Naive thymus-derived CD4-positive, alpha-beta T cell (primary cell): ENCODE data around the gene EME1. TPM values are rescaled to one million over a fixed set of nuclear protein-coding genes. Genes with fewer than 3 reads are reported as not detected.

ENCODE experiments used
- ATAC-seq: fragments of 150-1000 bp; cut with Tn5 transposase; 2 replicates; pipeline ENCODE4 v1.10.0; 2021; ENCODE audit warnings: mild to moderate bottlenecking, moderate library complexity
- CTCF ChIA-PET: fragments of 350-600 bp; sonication (Branson Sonifier 250); formaldehyde crosslinking; loops from one replicate; lab custom pipeline; 2021; ENCODE audit warnings: antibody characterized with exemption; lab: Charles Lee
- POLR2A ChIA-PET: fragments of 350-600 bp; sonication (Branson Sonifier 250); formaldehyde crosslinking; loops from one replicate; lab custom pipeline; 2021; ENCODE audit warnings: antibody characterized with exemption, inconsistent platforms; lab: Charles Lee
- DNase-seq, 9 donors: peaks; one replicate each; pipeline versions ENCODE4 v3.0.0 to v3.0.0-alpha.2; 2020 to 2022; ENCODE audit warnings: mixed read lengths in 1 of 9
- H3K27ac ChIP-seq: one replicate; pipeline ENCODE4 v1.7.0; 2013; ENCODE audit warnings: mild to moderate bottlenecking, low read depth, low read length, moderate library complexity
- H3K27me3 ChIP-seq, 2 donors: one replicate each; pipeline ENCODE4 v1.7.0; 2013; ENCODE audit warnings: low read length in 2 of 2, mild to moderate bottlenecking in 2 of 2, moderate library complexity in 2 of 2; ENCODE audit not compliant: control insufficient read depth in 2 of 2, insufficient read depth in 2 of 2
- H3K36me3 ChIP-seq, 3 experiments: 1 replicate in 2 of 3; 2 replicates in 1 of 3; pipeline ENCODE4 v1.7.0; 2013; ENCODE audit warnings: low read length in 3 of 3, mild to moderate bottlenecking in 3 of 3, moderate library complexity in 1 of 3; ENCODE audit not compliant: insufficient read depth in 3 of 3, control insufficient read depth in 2 of 3
- H3K4me1 ChIP-seq, 2 donors: one replicate each; pipeline ENCODE4 v1.7.0; 2013; ENCODE audit warnings: low read length in 2 of 2, mild to moderate bottlenecking in 2 of 2, moderate library complexity in 1 of 2; ENCODE audit not compliant: control insufficient read depth in 2 of 2, insufficient read depth in 2 of 2
- H3K4me3 ChIP-seq: 2 replicates; pipeline ENCODE4 v1.7.0; 2013; ENCODE audit warnings: mild to moderate bottlenecking, low read length
- H3K9me3 ChIP-seq, 3 experiments: 1 replicate in 2 of 3; 2 replicates in 1 of 3; pipeline ENCODE4 v1.7.0; 2013; ENCODE audit warnings: low read length in 3 of 3; ENCODE audit not compliant: control insufficient read depth in 2 of 3
- H3K27ac Mint-ChIP-seq, 9 donors: one replicate each; pipeline ENCODE4 v1.8.0; 2020 to 2022; ENCODE audit warnings: mixed read lengths in 9 of 9, mild to moderate bottlenecking in 8 of 9, moderate library complexity in 5 of 9, inconsistent platforms in 2 of 9
- H3K27me3 Mint-ChIP-seq, 5 donors: one replicate each; pipeline ENCODE4 v1.8.0; 2021 to 2022; ENCODE audit warnings: mixed read lengths in 5 of 5, mild to moderate bottlenecking in 1 of 5
- H3K36me3 Mint-ChIP-seq, 5 donors: one replicate each; pipeline ENCODE4 v1.8.0; 2020 to 2022; ENCODE audit warnings: mixed read lengths in 5 of 5, mild to moderate bottlenecking in 3 of 5, inconsistent platforms in 1 of 5
- H3K4me1 Mint-ChIP-seq, 7 donors: one replicate each; pipeline ENCODE4 v1.8.0; 2020 to 2022; ENCODE audit warnings: mixed read lengths in 7 of 7, mild to moderate bottlenecking in 3 of 7, inconsistent platforms in 1 of 7
- H3K4me3 Mint-ChIP-seq, 10 donors: one replicate each; pipeline ENCODE4 v1.8.0; 2020 to 2022; ENCODE audit warnings: mild to moderate bottlenecking in 10 of 10, mixed read lengths in 10 of 10, moderate library complexity in 6 of 10, inconsistent platforms in 2 of 10
- H3K9me3 Mint-ChIP-seq, 11 donors: one replicate each; pipeline ENCODE4 v1.8.0; 2020 to 2022; ENCODE audit warnings: mixed read lengths in 11 of 11, mild to moderate bottlenecking in 4 of 11, inconsistent platforms in 1 of 11, moderate library complexity in 1 of 11
- intact Hi-C, 2 donors: fragments of 100-400 bp; cut with micrococcal nuclease; formaldehyde crosslinking; loops; one replicate each; pipeline ENCODE4 v1.15.1; 2023
- polyA plus RNA-seq, 2 donors: library from polyadenylated mRNA; unstranded; fragments of 300-500 nt; fragmentation: Illumina TruSeq; gene quantifications; one replicate each; pipeline ENCODE4 v1.2.3, GENCODE V29; 2021
- total RNA-seq, 6 experiments: library from RNA in 5 of 6; stranded (reverse) in 5 of 6; gene quantifications; 1 replicate in 5 of 6; 2 replicates in 1 of 6; pipeline ENCODE4 v1.2.3 and lab custom pipeline; 2021 to 2026

The EME1 gene
- total and polyA plus RNA-seq, 7 experiments from 2014 or later, result 0.61 to 17.5 (median 2.2) TPM; not detected in 2

DNA sequence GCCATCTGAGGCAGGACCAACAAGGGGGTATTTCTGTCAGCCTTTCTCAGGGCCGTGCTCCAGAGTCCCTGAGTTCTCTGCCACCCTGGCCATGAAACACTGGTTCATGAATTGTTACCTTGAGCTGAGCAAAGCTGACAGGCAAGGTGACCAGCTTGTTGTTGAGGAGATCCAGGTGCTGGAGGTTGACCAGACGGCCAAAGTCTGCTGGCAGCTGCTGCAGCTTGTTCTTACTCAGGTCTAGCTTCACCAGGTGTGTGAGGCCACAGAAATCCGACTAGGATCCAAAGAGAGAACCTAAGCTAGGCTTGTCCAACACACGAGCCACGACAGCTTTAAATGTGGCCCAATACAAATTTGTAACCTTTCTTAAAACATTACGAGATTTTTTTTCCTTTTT lies 19.6 kb downstream of the EME1 start:
- H3K9me3 Mint-ChIP-seq, result no peaks in the 10 kb centered on the region
- Histone ChIP-seq H3K4me1 (peaks cover 12 to 18% of the 10 kb centered on the region in 2 donors), H3K36me3 (peaks cover 12 to 81% (median 23%) of the 10 kb centered on the region in 3 experiments), H3K4me3 (no peak overlapping the region), H3K27ac (no peak overlapping the region), H3K9me3 (no peaks in the 10 kb centered on the region), H3K27me3 (no peaks in the 10 kb centered on the region)
- CTCF ChIA-PET, result interaction anchor here (1.5 kb wide), 1 partner anchor 30 kb away, joined by 6 read pairs; no protein-coding TSS in a partner anchor
- peaks cover 17 to 51% (median 25%) of the 10 kb centered on the region in 5 donors for H3K36me3 Mint-ChIP-seq
- POLR2A ChIA-PET, result interaction anchor here (1.1 kb wide), 1 partner anchor 19 kb away, joined by 3 read pairs; no protein-coding TSS in a partner anchor
- H3K27ac Mint-ChIP-seq, result no peak overlapping the region
- intact Hi-C loops, result loop anchor here in 1 of 2 donors (10.0 kb wide), 1 partner anchor 312 kb away; the partner anchor contains the start of gene ANKRD40
- no peaks in the 10 kb centered on the region for H3K27me3 Mint-ChIP-seq
- no peak for ATAC-seq
- DNase-seq, result no peak
- H3K4me3 Mint-ChIP-seq, result no peak overlapping the region
- peaks cover 18 to 43% (median 32%) of the 10 kb centered on the region in 7 donors for H3K4me1 Mint-ChIP-seq

DNA sequence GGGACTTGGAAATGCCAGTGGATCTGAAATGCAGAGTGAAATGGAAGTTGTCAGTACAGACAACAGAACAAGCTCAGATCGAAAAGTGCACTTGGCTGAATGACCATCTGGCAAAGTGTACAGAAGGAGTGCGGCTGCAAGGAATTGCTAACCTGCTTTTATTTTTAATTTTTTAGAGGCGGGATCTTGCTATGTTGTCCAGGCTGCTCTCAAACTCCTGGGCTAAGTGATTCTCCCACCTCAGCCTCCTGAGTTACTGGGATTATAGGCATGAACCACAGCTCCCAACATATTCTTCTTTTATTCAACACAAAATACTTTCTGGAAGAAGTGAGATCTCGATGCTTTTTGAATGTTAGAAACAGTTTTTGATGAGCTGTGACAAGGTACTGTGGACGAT lies 20.7 kb downstream of the EME1 start:
- ATAC-seq (no peak), DNase-seq (no peak)
- POLR2A ChIA-PET, result no interaction called here
- Mint-ChIP-seq H3K27me3 (no peaks in the 10 kb centered on the region), H3K4me3 (peak overlapping the region in 1 of 10 donors; percentile 24), H3K27ac (peak overlapping the region in 3 of 9 donors; percentile 6 to 56 (median 32)), H3K9me3 (peaks cover 0 to 1% (median 0%) of the 10 kb centered on the region in 11 donors), H3K4me1 (peaks cover 21 to 47% (median 34%) of the 10 kb centered on the region in 7 donors), H3K36me3 (peaks cover 11 to 41% (median 19%) of the 10 kb centered on the region in 5 donors)
- Histone ChIP-seq H3K36me3 (peaks cover 12 to 70% (median 16%) of the 10 kb centered on the region in 3 experiments), H3K27ac (no peak overlapping the region), H3K4me3 (no peak overlapping the region), H3K9me3 (no peaks in the 10 kb centered on the region), H3K27me3 (no peaks in the 10 kb centered on the region), H3K4me1 (peaks cover 15 to 18% of the 10 kb centered on the region in 2 donors)
- intact Hi-C loops, result loop anchor here in 1 of 2 donors (10.0 kb wide), 1 partner anchor 311 kb away; the partner anchor contains the start of gene ANKRD40
- CTCF ChIA-PET, result interaction anchor here (0.9 kb wide), 1 partner anchor 85 kb away, joined by 3 read pairs; no protein-coding TSS in a partner anchor

DNA sequence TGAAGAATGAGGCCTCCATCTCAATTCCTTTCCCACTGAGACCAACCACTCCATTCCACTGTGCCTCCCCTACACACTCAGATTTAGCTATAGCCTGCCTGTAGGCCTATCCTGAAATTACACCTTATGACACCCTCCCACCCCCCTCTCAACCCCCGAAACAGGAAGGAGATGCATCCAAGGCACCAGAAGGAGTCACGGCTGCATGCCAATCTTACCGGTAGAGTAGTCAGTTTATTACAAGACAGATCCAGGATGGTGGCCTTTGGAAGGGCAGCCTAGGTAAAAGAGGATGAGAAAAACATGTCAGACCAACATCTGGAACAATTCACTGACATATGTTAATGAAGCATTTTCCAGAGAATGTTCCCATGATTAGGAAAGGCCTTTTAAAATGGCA lies 21.7 kb downstream of the EME1 start:
- Mint-ChIP-seq H3K9me3 (peaks cover 0 to 4% (median 0%) of the 10 kb centered on the region in 11 donors), H3K4me1 (peaks cover 21 to 47% (median 34%) of the 10 kb centered on the region in 7 donors), H3K27ac (peak overlapping the region in 6 of 9 donors; percentile 25 to 68 (median 52)), H3K27me3 (no peaks in the 10 kb centered on the region), H3K4me3 (peak overlapping the region in 9 of 10 donors; percentile 43 to 99 (median 78)), H3K36me3 (peaks cover 11 to 34% (median 14%) of the 10 kb centered on the region in 5 donors)
- H3K9me3 ChIP-seq, result no peaks in the 10 kb centered on the region
- H3K27ac ChIP-seq, result no peak overlapping the region
- intact Hi-C loops, result loop anchor here (5.0 to 10.0 kb wide), 2 partner anchors 32 to 310 kb away; partner anchors contain the start of gene ANKRD40 (in 1 of the 2)
- H3K4me3 ChIP-seq, result no peak overlapping the region
- ChIA-PET CTCF (interaction anchor here (5.0 kb wide), 1 partner anchor 32 kb away, joined by 44 read pairs; no protein-coding TSS in a partner anchor), POLR2A (no interaction called here)
- peaks cover 15 to 18% of the 10 kb centered on the region in 2 donors for H3K4me1 ChIP-seq
- DNase-seq (no peak), ATAC-seq (no peak)
- H3K27me3 ChIP-seq, result no peaks in the 10 kb centered on the region
- peaks cover 12 to 60% (median 16%) of the 10 kb centered on the region in 3 experiments for H3K36me3 ChIP-seq

DNA sequence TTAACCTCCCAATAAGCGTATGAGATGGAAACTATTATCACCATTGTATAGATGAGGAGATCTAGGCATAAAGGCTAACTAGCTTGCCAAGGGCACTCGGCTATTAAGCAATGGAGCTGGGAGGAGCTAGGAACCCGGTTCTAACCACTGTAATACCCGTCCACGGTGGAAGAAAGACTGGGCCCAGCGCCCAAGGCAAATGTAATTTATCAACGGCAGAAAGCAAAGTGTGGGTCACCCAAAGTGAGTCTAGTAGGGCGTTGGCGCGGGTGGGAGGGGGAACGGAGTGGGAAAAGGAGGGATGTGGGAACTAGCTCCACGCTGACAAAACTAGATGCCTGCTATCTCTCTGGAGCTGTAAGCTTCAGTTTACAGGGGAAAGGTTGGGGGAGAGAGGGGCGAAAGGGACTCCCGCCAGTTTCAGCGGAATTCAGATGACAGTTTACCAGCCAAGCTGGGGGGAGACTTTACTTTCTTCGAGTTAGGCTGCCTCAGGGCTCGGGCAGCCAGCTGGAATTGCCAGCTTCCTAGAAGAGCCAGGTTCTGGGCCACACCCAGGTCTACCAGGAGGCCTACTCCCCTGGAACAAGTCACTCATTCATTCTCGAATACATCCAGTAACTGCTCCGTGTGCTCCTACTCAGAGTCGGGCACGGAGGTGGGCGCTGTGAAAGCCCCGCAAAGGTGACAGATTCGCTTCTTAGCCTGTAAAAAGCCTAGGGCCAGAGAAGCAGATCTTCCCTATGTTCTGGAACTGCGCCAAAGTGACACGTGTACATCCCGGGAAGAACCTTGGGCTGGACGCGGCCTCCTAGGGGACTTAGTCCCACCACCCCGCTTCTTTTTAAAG lies 23.5 kb downstream of the EME1 start:
- ATAC-seq, result no peak
- intact Hi-C loops, result loop anchor here (1.0 to 10.0 kb wide), 10 partner anchors 23 to 308 kb away; partner anchors contain the start of genes ACSF2 (in 2 of the 2), EME1 (in 2 of the 2), MRPL27 (in 2 of the 2) and ANKRD40 (in 1 of the 2)
- Mint-ChIP-seq H3K36me3 (peaks cover 11 to 27% (median 14%) of the 10 kb centered on the region in 5 donors), H3K4me3 (peak overlapping the region; percentile 78 to 99 (median 92)), H3K4me1 (peaks cover 21 to 47% (median 34%) of the 10 kb centered on the region in 7 donors), H3K27ac (peak overlapping the region; percentile 83 to 96 (median 92)), H3K9me3 (peaks cover 0 to 4% (median 0%) of the 10 kb centered on the region in 11 donors), H3K27me3 (no peaks in the 10 kb centered on the region)
- Histone ChIP-seq H3K27me3 (no peaks in the 10 kb centered on the region), H3K4me1 (peaks cover 15 to 18% of the 10 kb centered on the region in 2 donors), H3K27ac (peak overlapping the region; percentile 93), H3K36me3 (peaks cover 6 to 42% (median 9%) of the 10 kb centered on the region in 3 experiments), H3K4me3 (peak overlapping the region; percentile 69), H3K9me3 (no peaks in the 10 kb centered on the region)
- ChIA-PET POLR2A (interaction anchor here (0.8 to 2.9 kb wide), 14 partner anchors 9 to 89 kb away, joined by 3 to 16 read pairs (median 6); partner anchors contain the start of genes ACSF2, EME1, MRPL27 and XYLT2), CTCF (interaction anchor here (0.7 to 5.0 kb wide), 8 partner anchors 9 to 83 kb away, joined by 3 to 44 read pairs (median 7); partner anchors contain the start of gene XYLT2)
- peak in 3 of 9 donors; percentile 4 to 32 (median 11) for DNase-seq

DNA sequence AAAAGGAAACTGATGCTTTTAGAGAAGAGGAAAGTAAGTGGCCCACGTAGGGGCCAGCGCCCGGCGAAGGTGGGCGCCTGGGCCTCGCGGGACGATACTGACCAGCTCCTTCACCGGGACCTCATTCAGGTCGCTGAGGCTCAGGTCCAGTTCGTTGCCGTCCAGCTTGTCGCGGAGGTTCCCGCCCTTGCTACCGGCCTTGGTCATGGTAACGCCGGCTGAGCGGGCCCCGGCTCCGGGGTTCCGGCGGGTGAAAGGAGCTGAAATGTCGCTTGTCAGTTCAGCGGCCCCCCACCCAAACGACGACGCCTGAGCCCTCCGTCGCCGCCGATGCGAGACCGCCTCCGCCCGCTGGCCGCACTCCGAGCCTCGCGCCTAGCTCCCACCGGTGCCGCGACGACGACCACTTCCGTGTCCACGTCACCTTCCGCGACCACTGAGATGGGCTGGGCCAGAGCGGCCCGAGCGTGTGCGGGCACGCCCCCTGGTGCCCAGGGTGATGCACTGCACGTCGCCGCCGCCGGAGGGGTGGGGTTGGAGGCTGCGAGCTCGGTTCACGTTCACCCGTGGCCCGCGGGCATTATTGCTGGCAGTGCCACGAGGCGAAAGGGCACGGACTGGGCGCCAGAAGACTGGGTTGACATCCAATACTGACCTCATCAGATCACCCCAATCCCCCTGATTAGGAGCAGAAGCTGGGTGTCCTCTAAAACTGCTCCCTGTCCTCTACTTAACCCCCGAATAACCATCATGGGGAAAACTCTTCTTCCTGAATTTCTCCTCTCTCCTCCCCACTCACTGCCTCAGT lies 24.3 kb downstream of the EME1 start, which contains the start of gene LRRC59:
LRRC59 (minus strand) TSS at position 413 of the 808 bp plus-strand sequence; CDS start at position 207, 206 bp downstream.
- intact Hi-C loops, result loop anchor here (1.0 to 10.0 kb wide), 10 partner anchors 24 to 307 kb away; partner anchors contain the start of genes ACSF2 (in 2 of the 2), EME1 (in 2 of the 2), MRPL27 (in 2 of the 2) and ANKRD40 (in 1 of the 2)
- Mint-ChIP-seq H3K4me1 (peaks cover 21 to 47% (median 34%) of the 10 kb centered on the region in 7 donors), H3K27ac (peak within 1 kb of the TSS; percentile 83 to 96 (median 93)), H3K9me3 (peaks cover 0 to 4% (median 0%) of the 10 kb centered on the region in 11 donors), H3K27me3 (no peaks in the 10 kb centered on the region), H3K4me3 (peak within 1 kb of the TSS; percentile 78 to 99 (median 92)), H3K36me3 (peaks cover 11 to 27% (median 14%) of the 10 kb centered on the region in 5 donors)
- POLR2A ChIA-PET, result interaction anchor here (0.6 to 2.9 kb wide), 15 partner anchors 9 to 88 kb away, joined by 3 to 16 read pairs (median 6); partner anchors contain the start of genes ACSF2, EME1, MRPL27 and XYLT2
- ATAC-seq (peak; percentile 100), DNase-seq (peak; percentile 86 to 99 (median 93))
- H3K9me3 ChIP-seq, result no peaks in the 10 kb centered on the region
- CTCF ChIA-PET, result interaction anchor here (0.7 to 5.0 kb wide), 14 partner anchors 9 to 303 kb away, joined by 3 to 44 read pairs (median 5); partner anchors contain the start of gene XYLT2
- H3K4me3 ChIP-seq, result peak within 1 kb of the TSS; percentile 69
- H3K4me1 ChIP-seq, result peaks cover 15 to 18% of the 10 kb centered on the region in 2 donors
- H3K27ac ChIP-seq, result peak within 1 kb of the TSS; percentile 93
- H3K27me3 ChIP-seq, result no peaks in the 10 kb centered on the region
- peaks cover 2 to 34% (median 3%) of the 10 kb centered on the region in 3 experiments for H3K36me3 ChIP-seq
